GM10266 (cell line): Measurements from ENCODE around the gene SPP2.

Experiments used
- DNase-seq: peaks from one replicate; pipeline ENCODE4 v3.0.0; 2012; ENCODE audit errors: extremely low spot score
- CTCF ChIP-seq: IDR thresholded peaks from 2 replicates; pipeline ENCODE4 v1.5.1; 2012; ENCODE audit warnings: mild to moderate bottlenecking, low read depth; ENCODE audit not compliant: control insufficient read depth, insufficient read depth; ENCODE audit errors: missing control alignments

SPP2 gene

GRCh38 chr2:234091883-234092282 lies 41.4 kb downstream of the SPP2 start:
- no peak for TF ChIP-seq CTCF
- no peak for DNase-seq

- no peak for DNase-seq
- TF ChIP-seq CTCF: no peak
Observed at GRCh38 chr2:234092344-234092743, 41.8 kb downstream of the SPP2 start.

GRCh38 chr2:234095301-234095700 lies 44.8 kb downstream of the SPP2 start:
- TF ChIP-seq CTCF: no peak
- no peak for DNase-seq

DNA sequence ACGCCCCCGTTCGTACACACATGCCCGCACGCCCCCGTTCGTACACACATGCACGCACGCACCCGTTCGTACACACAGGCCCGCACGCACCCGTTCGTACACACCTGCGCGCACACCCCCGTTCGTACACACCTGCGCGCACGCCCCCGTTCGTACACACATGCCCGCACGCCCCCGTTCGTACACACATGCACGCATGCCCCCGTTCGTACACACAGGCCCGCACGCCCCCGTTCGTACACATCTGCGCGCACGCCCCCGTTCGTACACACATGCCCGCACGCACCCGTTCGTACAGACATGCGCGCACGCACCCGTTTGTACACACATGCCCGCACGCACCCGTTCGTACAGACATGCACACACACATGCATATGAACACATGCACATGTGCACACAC lies 45.7 kb downstream of the SPP2 start:
- DNase-seq: no peak
- no peak for TF ChIP-seq CTCF

- no peak for DNase-seq
- TF ChIP-seq CTCF: no peak
Observed at GRCh38 chr2:234098681-234099080, 48.2 kb downstream of the SPP2 start.

- DNase-seq: no peak
- no peak for TF ChIP-seq CTCF
Observed at GRCh38 chr2:234099266-234099665, 48.8 kb downstream of the SPP2 start.

- no peak for DNase-seq
- no peak for TF ChIP-seq CTCF
Observed at GRCh38 chr2:234100686-234101085, 50.2 kb downstream of the SPP2 start.
